Bone marrow (tissue), 2 donors: Measurements from ENCODE around the gene AKAP8L.
"Not testable (repeated sequence)": the region's sequence is repeated elsewhere in the genome, so short reads cannot be mapped to it uniquely, and the experiment has no call there.

Experiments
- DNase-seq, 2 donors: peaks; one replicate each; lab custom pipeline; 2025; lab: John Stamatoyannopoulos, UW

AKAP8L gene

DNA sequence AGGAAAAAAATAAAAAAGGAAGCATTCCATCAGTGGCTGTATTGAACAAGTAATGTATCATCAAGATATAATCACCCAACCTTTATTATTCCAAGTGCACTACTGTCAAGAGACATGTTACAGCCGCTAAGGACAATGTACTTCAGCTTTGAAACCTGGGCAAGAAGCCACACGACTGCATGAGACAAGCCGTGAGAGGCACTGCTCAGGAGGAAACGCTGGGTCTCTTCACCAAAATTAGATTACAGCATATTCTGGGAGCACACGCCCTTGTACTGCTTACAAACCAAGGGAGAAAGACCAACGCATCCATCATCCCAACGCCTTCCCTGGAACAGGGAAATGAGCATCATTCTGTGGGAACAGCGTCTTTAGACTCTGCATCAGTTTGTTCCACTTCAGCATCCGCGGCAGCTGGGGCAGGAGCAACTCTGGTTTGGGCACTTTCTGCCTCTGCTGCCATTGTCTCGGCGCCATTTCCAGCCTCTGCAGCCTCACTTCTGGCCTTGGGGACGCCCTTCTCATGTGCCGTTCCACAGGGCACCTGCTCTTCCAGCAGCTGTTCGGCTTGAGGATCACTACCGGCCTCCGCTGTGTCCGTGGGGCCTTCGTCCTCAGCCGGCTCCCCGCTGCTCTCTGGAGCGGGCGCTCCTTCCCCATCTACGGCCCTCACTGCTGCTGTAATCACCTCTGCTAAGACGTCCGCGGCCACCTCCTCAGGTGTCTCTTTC, 64.1 kb downstream of the AKAP8L start:
- no peak for DNase-seq

DNA sequence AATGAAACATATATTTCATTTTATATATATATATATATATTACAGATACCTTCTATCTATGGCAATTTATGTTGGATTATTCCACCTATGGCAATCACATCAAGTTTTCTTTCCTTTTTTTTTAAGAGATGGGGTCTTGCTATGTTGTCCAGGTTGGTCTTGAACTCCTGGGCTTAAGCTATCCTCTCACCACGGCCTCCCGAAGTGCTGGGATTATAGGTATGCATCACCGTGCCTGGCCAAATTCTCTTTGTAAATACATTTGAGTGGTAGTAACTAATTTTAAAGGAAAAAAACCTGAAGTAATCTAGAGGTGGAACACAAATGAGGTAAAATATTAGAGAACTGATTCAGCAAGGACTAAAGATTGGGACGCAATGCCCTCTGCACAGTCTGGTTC, 64.9 kb downstream of the AKAP8L start:
- DNase-seq: no peak

- DNase-seq: not testable (repeated sequence)
Measured at GRCh38 chr19:15352535-15352934, 66.3 kb downstream of the AKAP8L start.

- DNase-seq: not testable (repeated sequence)
Measured at GRCh38 chr19:15341328-15341727, 77.5 kb downstream of the AKAP8L start.

DNA sequence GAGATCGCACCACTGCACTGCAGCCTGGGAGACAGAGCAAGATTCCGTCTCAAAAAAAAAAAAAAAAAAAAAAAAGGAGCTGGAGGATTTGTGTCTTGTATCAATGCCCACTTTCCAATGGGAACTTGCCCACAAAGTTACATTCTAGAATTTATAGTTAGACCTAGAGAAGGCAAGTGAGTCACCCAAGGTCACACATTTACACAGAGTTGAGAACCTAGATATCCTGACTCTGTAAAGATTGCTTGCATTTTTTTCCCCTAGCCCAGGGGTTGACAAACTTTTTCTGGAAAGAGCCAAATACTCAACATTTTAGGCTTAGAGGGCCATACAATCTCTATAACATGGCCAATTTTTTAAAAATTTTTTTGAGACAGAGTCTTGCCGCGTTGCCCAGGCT, 78.7 kb downstream of the AKAP8L start:
- no peak for DNase-seq

DNA sequence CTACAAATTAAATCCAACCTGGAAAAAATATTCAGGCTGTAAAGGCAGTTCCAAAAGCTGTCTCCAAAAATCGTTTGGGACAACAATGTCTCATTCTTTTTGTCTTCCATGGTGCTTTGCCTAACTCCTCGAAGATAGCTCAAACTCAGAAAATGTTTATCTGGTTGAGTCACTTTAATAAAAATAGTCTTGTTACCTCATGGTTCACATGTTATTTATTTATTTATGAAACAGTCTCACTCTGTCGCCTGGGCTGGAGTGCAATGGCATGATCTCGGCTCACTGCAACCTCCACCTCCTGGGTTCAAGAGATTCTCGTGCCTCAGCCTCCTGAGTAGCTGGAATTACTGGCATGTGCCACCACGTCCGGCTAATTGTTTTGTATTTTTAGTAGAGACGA, 81.6 kb downstream of the AKAP8L start:
- DNase-seq: no peak

DNA sequence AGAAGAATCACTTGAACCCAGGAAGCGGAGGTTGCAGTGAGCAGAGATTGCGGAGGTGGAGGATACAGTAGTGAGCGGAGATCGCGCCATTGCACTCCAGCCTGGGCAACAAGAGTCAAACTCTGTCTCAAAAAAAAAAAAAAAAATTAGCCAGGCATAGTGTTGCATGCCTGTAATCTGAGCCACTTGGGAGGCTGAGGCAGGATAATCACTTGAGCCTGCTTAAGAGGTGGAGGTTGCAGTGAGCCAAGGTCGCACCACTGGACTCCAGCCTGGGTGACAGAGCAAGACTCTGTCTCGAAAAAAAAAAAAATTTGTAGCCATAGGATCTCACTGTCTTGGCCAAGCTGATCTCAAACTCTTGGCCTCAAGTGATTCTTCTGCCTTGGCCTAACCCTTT, 82.8 kb downstream of the AKAP8L start:
- DNase-seq: not testable (repeated sequence)

GRCh38 chr19:15332311-15332996, 86.3 kb downstream of the AKAP8L start, which contains the start of gene BRD4:
BRD4 (minus strand) TSS chr19:15332539; CDS start chr19:15273099, 59,440 bp downstream.
- DNase-seq: peak; percentile 23 to 43

DNA sequence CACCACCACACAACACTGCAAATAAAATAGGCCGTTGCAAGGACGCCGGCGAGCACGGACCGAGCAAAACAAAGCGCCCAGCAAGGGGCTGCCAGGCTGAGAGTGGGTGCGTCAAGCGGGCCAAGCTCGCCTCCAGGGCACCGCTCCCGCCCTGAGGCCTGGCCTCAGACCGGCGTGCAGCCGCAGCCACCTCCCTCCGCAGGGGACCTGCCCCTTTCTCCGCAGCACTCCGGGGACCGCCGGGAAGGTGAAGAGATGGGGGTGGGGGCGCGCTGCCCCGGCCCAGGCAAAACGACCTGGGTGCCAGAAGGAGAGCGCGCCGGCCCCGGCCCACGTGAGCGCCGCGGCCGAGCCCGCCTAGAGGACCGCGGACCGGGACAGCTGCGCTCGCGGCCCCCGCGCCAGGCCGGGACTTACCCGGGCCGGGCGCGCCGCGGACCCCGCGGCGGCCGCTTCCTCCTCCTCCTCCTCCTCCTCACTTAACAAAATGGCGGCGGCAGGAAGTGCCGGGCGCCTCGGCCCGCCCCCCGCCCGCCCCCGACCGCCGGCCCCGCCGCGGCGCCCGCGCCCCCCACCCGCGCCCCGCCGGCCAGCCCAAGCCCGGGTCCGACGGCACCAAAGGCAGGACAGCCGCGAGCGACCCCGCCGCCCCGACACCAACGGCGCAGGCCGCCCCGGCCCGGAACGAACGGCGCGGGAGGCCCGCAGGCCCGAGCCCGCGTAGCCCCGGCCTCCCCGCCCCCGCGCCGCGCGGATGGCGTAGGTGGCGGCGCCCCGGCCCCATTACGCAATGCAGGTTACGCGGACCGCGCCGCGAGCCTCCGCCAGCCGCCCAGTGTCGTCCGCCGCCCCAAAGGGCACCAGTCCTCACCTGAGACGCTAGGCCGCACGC, 87.1 kb downstream of the AKAP8L start:
- DNase-seq: peak in 1 of 2 donors; percentile 43

DNA sequence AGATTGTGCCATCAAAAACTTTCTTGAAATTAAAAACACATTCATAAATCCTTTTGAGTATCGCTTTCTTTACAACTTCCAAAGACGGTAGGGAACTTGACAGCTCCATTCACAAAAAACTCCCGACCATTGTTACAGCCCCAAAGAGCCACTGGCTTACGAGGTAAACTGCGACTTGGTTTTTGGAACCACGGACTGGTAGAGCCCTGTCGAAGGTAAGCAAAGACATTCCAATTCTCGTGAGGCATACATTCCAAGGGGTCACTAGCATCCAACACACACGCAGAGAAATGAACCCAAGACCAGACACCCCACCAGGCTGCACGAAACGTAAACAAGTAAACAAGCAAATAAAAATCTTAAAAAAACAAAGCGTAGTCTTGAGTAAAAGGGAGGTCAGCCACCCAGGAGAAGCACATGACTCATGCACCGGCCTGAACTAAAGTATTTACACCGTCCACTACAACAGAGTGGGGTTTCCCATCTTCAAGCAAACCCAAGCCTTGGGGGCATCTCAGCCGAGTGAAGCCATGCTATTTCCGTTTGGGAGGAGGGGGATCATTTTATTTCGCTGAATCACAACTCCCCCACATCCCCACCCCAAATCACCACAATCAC, 87.9 kb downstream of the AKAP8L start:
- peak in 1 of 2 donors; percentile 27 for DNase-seq
